Effector CD8-positive, alpha-beta T cell (primary cell): Measurements from ENCODE around the gene VEZF1.

Experiments used
- DNase-seq: peaks from one replicate; lab custom pipeline; 2025; lab: John Stamatoyannopoulos, UW

Gene VEZF1

GRCh38 chr17:57953219-57953618, 34.8 kb downstream of the VEZF1 start:
- no peak for DNase-seq

DNA sequence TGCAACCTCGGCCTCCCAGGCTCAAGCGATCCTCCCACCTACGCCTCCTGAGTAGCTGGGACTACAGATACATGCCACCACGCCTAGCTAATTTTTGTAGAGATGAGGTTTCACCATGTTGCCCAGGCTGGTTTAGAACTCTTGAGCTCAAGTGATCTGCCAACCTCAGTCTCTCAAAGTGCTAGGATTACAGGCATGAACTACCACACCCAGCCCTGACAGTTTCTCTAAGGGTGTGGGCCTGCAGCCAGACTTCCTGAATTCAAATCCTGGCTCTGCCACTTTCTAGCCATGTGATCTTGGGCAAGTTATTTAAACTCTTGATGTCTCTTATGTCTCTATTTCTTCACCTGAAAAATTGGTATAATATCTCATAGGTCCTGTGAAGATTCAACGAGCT, 38.4 kb downstream of the VEZF1 start:
- DNase-seq = no peak

DNA sequence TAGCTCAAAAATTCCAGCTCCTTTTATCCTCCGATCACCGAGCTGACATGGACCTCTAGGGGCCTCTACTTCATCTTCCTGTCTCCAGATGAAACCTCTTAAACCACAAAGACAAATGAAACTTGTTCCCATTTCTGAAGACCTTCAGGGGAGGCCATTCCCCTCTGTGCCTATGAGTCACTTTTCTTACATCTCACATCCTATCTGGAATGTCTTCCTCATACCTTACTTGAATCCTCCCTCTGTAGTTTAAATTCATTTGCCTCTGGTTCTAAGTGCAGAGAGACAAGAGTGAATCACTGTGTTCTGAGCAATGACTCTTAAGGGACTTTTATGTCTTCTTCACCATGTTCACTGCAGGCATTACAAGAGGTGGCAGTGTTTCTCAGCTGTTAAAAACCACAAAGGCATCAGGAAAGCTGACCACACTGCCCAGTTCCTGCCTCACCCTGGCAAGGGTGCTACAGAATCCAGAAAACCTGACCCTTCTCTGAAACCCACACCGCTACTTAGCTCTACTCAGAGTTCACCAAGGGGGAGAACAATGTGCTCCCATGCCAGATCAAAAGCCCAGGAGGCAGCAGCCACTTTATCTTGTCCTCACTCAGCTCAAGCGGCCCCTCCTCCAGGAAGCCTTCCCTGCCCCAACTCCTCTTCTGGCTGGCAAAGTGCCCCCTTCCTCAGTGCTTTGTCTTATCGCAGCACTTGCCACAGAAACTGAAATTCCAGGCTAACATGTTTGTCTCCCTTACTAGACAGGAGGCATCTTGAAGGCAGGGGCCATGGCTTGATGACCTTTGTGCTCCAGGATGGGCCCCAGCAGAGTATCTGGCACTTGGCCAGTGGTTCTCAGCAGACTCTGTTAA, 39.3 kb downstream of the VEZF1 start:
- no peak for DNase-seq

GRCh38 chr17:57948169-57948554, 39.9 kb downstream of the VEZF1 start:
- no peak for DNase-seq

GRCh38 chr17:57947369-57947768, 40.7 kb downstream of the VEZF1 start:
- no peak for DNase-seq

GRCh38 chr17:57946798-57947358, 41.2 kb downstream of the VEZF1 start:
- no peak for DNase-seq

DNA sequence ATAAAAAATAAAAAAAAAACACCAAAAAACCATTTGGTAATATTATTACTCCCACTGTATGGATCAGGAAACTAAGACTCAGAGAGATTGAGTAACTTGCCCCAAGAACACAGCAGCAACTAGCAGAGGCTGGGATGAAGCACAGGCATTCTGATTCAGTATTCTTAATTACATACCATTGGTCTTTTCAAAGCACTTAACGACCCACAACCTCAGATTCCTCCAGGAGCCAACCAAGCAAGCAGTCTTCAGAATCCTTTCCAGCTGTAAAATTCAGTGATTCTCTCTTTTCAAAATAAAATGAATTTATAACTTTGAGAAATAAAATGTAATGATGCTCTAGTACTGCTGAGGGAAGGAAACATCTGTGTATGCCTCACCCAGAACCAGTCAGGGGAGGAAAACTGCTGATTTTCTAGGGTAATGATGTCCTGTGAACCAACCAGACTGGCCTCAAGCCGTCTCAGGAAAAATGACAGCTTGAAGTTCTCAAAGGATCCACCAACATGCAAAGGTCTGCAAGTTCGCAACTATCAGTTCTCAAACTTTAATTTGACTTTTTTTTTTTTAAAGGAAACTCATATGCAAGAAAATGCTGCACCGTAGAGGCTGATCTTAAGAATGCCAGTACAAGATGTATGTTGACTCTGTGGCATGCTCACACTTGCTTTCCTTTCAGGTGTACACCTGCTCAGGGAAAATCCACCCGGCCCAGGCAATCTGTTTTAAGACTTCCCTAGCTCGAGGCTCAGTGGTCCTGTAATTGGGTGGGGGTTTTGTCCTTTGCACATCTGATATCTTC, 41.9 kb downstream of the VEZF1 start:
- DNase-seq = no peak

- DNase-seq = no peak
These were observed 43.1 kb downstream of the VEZF1 start for GRCh38 chr17:57944908-57945307.

GRCh38 chr17:57943645-57944044, 44.4 kb downstream of the VEZF1 start:
- no peak for DNase-seq

GRCh38 chr17:57943140-57943539, 44.9 kb downstream of the VEZF1 start:
- no peak for DNase-seq

DNA sequence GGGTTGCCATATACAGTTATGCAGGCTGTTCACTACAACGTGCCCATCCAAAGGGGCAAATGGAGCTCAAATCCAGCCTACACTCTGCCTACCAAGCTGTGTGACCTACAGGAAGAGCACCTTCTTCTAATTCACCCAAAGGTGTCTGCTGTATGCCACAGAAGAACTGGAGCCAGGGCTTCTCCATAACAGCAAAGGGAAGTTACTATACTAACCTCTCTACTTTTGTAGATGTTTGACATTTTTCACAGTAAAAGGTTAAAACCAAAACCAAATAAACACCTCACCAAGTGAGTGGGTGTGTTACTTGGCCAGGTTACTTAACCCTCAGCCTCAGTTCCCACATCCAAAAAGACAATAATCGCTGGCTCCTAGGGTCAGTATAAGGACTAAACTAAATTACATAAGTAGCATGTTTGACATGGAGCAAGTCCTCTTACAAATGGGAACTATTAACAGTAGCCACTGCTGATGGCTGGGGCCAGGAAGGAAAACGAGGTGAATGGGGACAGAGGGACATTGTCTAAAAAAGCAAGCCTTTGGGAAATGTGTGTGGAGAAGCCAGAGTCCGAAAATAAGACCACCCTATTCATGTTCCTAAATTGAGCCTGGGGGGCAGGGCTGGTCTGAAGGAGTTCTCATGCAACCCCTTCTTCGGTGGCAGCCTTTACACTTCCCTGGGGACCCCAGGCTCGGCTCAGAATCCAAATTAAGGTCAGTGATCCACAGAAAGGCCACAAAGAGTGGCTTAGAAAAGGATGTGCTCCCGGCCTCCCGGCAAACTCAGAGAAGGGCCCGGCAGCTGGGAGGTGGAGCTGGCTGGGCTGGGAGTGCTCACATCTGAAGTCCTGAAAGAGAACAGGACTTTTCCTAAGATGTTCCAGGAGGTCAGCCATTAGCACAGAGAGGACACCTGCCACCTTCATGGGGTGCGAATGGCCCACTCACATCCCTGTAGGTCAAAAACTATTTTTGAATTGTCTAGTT, 46.4 kb downstream of the VEZF1 start:
- no peak for DNase-seq

DNA sequence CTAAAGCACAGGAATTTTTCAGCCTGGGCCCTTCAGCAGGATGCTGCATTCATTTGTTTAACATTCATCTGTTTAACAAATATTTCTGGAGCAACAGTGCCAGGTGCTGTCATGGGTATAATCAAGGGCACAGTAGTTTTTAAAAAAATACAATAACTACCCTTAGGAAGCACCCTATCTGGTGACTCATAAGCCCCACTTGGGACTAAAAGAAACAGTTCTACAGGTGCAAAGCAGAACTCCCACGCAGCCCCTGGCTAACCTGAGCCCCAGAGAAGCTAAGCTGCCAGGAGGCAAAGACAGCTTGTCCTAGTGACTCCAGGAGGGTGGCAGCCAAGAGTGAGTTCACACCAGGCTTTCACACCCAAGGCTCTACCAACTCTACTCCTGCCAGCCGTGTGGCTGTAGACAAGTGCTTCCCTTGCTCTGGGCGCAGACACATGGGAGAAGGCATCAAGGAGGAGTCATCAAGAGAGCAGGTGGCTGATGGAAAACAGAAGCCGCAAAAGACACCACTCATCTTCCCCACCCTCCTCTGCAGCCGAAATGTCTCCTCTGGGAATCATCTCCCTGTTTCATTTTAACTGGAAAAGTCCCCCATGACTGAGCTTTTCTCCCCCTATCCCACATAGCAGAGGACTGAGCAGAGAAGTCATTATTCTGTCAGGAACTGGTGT, 47.3 kb downstream of the VEZF1 start:
- no peak for DNase-seq

- no peak for DNase-seq
These were observed 47.8 kb downstream of the VEZF1 start for GRCh38 chr17:57940231-57940630.

DNA sequence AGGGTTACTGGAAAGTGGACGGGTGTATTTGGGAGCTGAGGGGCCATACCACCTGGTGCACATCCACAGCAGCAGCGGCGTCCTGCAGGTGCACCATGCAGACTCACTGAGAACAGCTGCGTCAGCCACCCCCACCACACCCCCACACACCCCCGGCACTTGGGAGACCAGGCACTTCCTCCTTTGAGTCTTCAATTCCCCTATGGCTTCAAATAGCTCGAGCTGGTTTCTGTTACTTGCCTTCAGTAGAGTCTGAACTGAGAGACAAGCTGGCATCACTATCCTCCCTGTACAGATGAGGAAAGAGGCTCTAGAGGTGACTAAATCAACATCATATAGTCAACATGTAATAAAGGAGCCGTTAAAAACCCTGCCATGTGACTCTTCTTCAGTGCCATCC, 48.3 kb downstream of the VEZF1 start:
- no peak for DNase-seq

DNA sequence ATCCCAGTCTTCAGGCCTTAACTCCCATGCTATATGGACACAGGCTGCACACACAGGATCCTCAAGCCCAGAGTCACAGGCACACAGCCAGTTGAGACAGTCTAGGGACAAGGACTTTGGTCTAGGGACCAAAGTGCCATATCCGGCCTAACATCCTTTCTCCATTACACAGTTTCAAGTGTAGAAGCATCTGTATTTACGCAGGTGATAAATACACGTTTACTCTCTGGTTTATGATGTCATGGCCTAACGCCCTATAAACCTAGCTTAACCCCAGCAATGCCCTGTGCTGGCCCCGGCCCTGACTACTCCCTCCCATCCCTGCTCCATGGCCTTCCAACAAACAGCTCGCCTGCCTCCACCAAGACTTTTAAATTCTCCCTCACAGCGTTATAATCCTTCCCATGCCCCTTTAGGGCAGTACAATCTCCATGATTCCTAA, 50.0 kb downstream of the VEZF1 start:
- DNase-seq = no peak

DNA sequence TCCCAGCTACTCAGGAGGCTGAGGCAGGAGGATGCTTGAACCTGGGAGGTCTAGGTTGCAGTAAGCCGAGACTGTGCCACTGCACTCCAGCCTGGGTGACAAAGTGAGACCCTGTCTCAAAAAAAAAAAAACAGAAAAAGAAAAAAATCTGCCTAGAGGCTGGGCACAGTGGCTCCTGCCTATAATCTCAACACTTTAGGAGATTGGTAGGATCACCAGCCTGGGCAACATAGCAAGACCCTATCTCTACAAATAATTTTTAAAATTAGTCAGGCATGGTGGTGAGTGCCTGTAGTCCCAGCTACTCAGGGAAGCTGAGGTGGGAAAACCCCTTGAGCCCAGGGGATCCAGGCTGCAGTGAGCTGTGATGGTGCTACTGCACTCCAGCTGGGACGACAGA, 50.6 kb downstream of the VEZF1 start:
- no peak for DNase-seq

DNA sequence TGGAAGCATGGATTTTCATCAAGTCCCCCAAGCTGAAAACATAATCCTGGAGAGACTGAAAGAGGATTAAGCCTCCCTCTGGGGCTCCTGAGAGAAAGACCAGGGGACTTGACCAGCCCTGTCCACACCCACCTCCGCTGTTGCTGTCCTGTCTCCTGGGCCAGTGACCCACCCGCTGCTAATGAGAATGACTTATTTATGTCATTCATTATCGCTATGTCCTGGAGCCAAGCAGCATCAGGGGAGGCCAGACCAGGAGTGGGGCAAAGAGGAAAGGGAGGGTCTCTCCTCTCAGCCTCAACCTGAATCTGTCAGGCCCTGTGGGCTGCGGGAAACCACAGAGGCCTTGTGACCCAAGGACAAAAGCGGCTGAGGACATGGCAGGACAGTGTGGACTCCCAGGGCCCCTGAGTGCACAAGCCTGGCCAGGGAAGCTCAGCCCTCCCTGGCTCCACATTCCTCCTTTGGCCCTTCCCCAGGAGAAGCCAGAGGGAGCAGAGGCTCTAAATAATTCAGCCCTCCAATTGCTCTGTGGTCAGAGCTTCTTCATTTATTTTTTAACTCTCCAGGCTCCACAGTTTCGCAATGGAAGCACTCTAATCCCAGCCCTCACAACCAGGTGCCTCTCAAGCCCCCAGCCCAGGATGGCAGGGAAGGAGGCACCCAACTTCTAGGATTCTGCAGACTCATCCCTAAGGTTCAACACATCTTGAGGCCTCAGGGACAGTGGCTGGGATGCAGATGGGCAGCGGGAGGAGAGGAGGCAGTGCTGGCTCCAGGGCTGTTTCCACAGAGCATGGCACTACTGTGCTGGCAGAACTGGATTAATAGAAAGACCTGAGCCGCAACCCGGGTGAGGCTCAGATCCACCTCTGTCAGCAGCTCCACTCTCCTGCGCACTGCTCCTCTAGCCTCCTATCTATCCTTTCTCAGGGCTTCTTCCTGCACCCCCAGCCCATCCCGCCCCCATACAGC, 51.9 kb downstream of the VEZF1 start:
- DNase-seq = no peak

DNA sequence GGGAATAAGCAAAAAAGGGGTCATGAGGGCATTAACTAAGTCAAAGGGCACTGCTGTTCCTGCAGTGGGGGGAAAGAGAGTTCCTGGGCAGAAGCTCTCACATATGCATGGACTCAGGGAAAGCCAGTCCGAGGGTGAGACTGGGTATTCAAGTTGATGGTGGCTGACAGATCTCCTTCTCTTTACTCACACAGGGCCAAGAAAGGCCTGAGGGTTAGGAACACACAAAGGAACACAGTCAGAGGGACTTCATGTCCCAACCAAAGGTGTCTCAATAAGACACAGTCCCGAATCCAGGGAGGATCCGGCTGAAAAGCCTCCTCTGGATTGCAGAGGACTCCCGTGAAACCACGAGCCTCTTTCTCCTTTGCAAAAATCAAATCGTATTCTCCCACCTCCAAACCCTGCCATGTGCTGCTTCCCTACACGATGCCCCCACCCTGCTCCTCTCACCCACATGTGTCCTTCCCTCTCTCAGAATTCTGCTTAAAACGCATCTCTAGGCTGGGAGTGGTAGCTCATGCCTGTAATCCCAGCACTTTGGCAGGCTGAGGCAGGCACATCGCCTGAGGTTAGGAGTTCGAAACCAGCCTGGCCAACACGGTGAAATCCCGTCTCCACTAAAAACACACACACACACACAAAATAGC, 56.4 kb downstream of the VEZF1 start:
- DNase-seq = no peak

DNA sequence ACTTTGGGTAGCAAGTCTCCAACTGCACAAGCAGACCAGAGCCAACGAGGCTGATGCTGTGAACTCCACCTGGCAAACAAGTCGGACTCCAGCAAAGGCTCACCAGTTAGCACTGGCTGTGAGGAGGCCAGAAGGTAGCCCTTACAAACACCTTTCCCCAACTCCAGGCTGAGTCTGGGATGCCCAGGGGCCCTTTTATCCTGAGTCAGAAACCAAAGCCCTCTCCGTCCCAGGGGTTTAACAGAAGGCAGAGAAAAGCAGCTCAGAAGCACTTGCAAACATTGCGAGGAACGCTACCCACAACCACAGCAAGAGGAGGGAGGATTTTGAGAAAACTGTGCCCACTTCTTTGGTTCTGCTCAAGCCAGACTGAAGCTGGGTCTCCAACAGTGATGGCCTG, 57.8 kb downstream of the VEZF1 start:
- DNase-seq = no peak
